Measurements from ENCODE around the gene DDX46.

DNA sequence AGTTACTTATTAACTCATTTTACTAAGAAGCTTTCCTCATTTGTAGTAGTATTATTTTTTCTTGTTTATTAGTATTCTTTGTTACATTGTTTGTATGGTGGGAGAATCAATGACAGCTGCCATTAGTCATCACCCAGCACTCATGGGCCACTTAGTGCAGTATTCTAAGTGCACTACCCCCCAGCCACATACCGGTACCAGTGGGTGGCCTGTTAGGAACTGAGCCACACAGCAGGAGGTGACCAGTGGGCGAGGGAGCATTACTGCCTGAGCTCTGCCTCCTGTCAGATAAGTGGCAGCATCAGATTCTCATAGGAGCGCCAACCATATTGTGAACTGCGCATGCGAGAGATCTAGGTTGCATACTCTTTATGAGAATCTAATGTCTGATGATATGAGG lies 44.5 kb upstream of the DDX46 start:
- TF ChIP-seq EZH2 (IDR thresholded peaks at IDR 0.05; ENCODE audit: low read length, missing control alignments), result no peak
- TF ChIP-seq, protein P1, sequence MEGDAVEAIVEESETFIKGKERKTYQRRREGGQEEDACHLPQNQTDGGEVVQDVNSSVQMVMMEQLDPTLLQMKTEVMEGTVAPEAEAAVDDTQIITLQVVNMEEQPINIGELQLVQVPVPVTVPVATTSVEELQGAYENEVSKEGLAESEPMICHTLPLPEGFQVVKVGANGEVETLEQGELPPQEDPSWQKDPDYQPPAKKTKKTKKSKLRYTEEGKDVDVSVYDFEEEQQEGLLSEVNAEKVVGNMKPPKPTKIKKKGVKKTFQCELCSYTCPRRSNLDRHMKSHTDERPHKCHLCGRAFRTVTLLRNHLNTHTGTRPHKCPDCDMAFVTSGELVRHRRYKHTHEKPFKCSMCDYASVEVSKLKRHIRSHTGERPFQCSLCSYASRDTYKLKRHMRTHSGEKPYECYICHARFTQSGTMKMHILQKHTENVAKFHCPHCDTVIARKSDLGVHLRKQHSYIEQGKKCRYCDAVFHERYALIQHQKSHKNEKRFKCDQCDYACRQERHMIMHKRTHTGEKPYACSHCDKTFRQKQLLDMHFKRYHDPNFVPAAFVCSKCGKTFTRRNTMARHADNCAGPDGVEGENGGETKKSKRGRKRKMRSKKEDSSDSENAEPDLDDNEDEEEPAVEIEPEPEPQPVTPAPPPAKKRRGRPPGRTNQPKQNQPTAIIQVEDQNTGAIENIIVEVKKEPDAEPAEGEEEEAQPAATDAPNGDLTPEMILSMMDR (conservative IDR thresholded peaks at IDR 0.05 in 1 of 2, IDR thresholded peaks at IDR 0.05 in 1 of 2; ENCODE audit: low read depth in 1 of 2, low read length in 2 of 2), result no peak
